Tibial artery (tissue), 4 donors: ENCODE measurements around the gene CTNNA3.

ENCODE experiments used
- DNase-seq, 2 donors: peaks; one replicate each; pipeline ENCODE4 v3.0.0-alpha.2; 2019
- H3K27ac ChIP-seq, 2 donors: fragments of 200-600 bp; sonication (generic) in 1 of 2; 1 replicate in 1 of 2; 2 replicates in 1 of 2; pipeline ENCODE4 v1.5.1; 2018 to 2019; ENCODE audit warnings: mild to moderate bottlenecking in 1 of 2
- H3K27me3 ChIP-seq, 2 donors: fragments of 200-600 bp; sonication (generic) in 1 of 2; one replicate each; pipeline versions ENCODE4 v1.5.1 to v1.6.0; 2016 to 2019
- H3K36me3 ChIP-seq, 3 donors: fragments of 200-600 bp; sonication (generic) in 2 of 3; one replicate each; pipeline ENCODE4 v1.5.1; 2016 to 2019; ENCODE audit warnings: mild to moderate bottlenecking in 2 of 3
- H3K4me1 ChIP-seq, 4 donors: fragments of 200-600 bp; sonication (generic) in 2 of 4; 1 replicate in 3 of 4; 2 replicates in 1 of 4; pipeline ENCODE4 v1.5.1; 2016 to 2019
- H3K4me3 ChIP-seq, 2 donors: fragments of 200-600 bp; sonication (generic) in 1 of 2; 1 replicate in 1 of 2; 2 replicates in 1 of 2; pipeline ENCODE4 v1.5.1; 2018 to 2019; ENCODE audit warnings: mild to moderate bottlenecking in 2 of 2
- H3K9me3 ChIP-seq, 3 donors: fragments of 200-600 bp; sonication (generic) in 1 of 3; one replicate each; pipeline ENCODE4 v1.5.1; 2016 to 2019
- CTCF ChIP-seq, 2 experiments: fragments of 200-600 bp in 1 of 2; fragments of 450-650 bp in 1 of 2; IDR thresholded peaks; one replicate each; pipeline ENCODE4 v1.5.1; 2017 to 2019; ENCODE audit warnings: antibody characterized with exemption in 2 of 2, mild to moderate bottlenecking in 1 of 2, moderate library complexity in 1 of 2
- intact Hi-C: fragments of 100-400 bp; cut with DNase I; formaldehyde crosslinking; loops from one replicate; pipeline ENCODE4 v1.15.0; 2023; ENCODE audit warnings: low total_unique reads

CTNNA3 gene

GRCh38 chr10:66838656-66839055 lies 857.3 kb downstream of the CTNNA3 start:
- no peaks in the 10 kb centered on the region for H3K9me3 ChIP-seq
- no peak overlapping the region for H3K27ac ChIP-seq
- no peaks in the 10 kb centered on the region for H3K36me3 ChIP-seq
- no peak for DNase-seq
- intact Hi-C loops = no loop called here
- no peak overlapping the region for H3K4me3 ChIP-seq
- no peaks in the 10 kb centered on the region for H3K27me3 ChIP-seq
- no peaks in the 10 kb centered on the region for H3K4me1 ChIP-seq
- no peak for TF ChIP-seq CTCF (IDR thresholded peaks at IDR 0.05)

- Histone ChIP-seq H3K9me3 (no peaks in the 10 kb centered on the region), H3K4me1 (no peaks in the 10 kb centered on the region), H3K36me3 (no peaks in the 10 kb centered on the region), H3K4me3 (no peak overlapping the region), H3K27me3 (no peaks in the 10 kb centered on the region), H3K27ac (no peak overlapping the region)
- TF ChIP-seq CTCF (IDR thresholded peaks at IDR 0.05) = no peak
- intact Hi-C loops = no loop called here
- no peak for DNase-seq
These were observed 858.0 kb downstream of the CTNNA3 start for GRCh38 chr10:66837990-66838389.

- no peaks in the 10 kb centered on the region for H3K27me3 ChIP-seq
- no peaks in the 10 kb centered on the region for H3K36me3 ChIP-seq
- DNase-seq = no peak
- no peaks in the 10 kb centered on the region for H3K4me1 ChIP-seq
- no peak overlapping the region for H3K27ac ChIP-seq
- no peaks in the 10 kb centered on the region for H3K9me3 ChIP-seq
- intact Hi-C loops = no loop called here
- no peak overlapping the region for H3K4me3 ChIP-seq
- TF ChIP-seq CTCF (IDR thresholded peaks at IDR 0.05) = no peak
These were observed 858.7 kb downstream of the CTNNA3 start for GRCh38 chr10:66837335-66837734.

- no peak overlapping the region for H3K27ac ChIP-seq
- TF ChIP-seq CTCF (IDR thresholded peaks at IDR 0.05) = no peak
- intact Hi-C loops = no loop called here
These were observed 859.2 kb downstream of the CTNNA3 start for GRCh38 chr10:66836771-66837170.

GRCh38 chr10:66836057-66836456 lies 859.9 kb downstream of the CTNNA3 start:
- H3K4me1 ChIP-seq = no peaks in the 10 kb centered on the region
- intact Hi-C loops = no loop called here
- no peak for DNase-seq
- H3K4me3 ChIP-seq = no peak overlapping the region
- no peaks in the 10 kb centered on the region for H3K36me3 ChIP-seq
- H3K27me3 ChIP-seq = no peaks in the 10 kb centered on the region
- no peak for TF ChIP-seq CTCF (IDR thresholded peaks at IDR 0.05)
- no peaks in the 10 kb centered on the region for H3K9me3 ChIP-seq
- no peak overlapping the region for H3K27ac ChIP-seq

More at GRCh38 chr10:66836771-66837170, 859.2 kb downstream of the CTNNA3 start:
- DNase-seq = no peak
- Histone ChIP-seq H3K4me3 (no peak overlapping the region), H3K27me3 (no peaks in the 10 kb centered on the region), H3K9me3 (no peaks in the 10 kb centered on the region), H3K36me3 (no peaks in the 10 kb centered on the region), H3K4me1 (no peaks in the 10 kb centered on the region)

GRCh38 chr10:66835400-66835799 lies 860.6 kb downstream of the CTNNA3 start:
- TF ChIP-seq CTCF (IDR thresholded peaks at IDR 0.05) = no peak
- intact Hi-C loops = no loop called here
- Histone ChIP-seq H3K4me1 (no peaks in the 10 kb centered on the region), H3K36me3 (no peaks in the 10 kb centered on the region), H3K27me3 (no peaks in the 10 kb centered on the region), H3K4me3 (no peak overlapping the region), H3K9me3 (no peaks in the 10 kb centered on the region), H3K27ac (no peak overlapping the region)
- DNase-seq = no peak
